ENCODE measurements around the gene POLD1. TPM values are rescaled to one million over a fixed set of nuclear protein-coding genes. Genes with fewer than 3 reads are reported as not detected.
"Not testable (repeated sequence)": the region's sequence is repeated elsewhere in the genome, so short reads cannot be mapped to it uniquely, and the experiment has no call there.

Gene POLD1
- total RNA-seq (10 to 100 TPM; 13.2 to 26.9 TPM), polyA plus RNA-seq (10 to 100 TPM in 1 of 2 donors, 1 to 10 TPM in 1; 5.4 to 27.7 TPM)
- long read RNA-seq, donor 1, transcript POLD1-201 (27 exons, 3,444 nt) = major isoform, 8 of 39 reads
- long read RNA-seq, donor 1, partial matches to known transcripts = 23 of 39 reads
- long read RNA-seq, donor 1, other reads (novel, unspliced or antisense) = 7 of 39 reads
- long read RNA-seq, donor 2, transcript POLD1-201 (27 exons, 3,444 nt) = major isoform, 6 of 16 reads
- long read RNA-seq, donor 2, partial matches to known transcripts = 6 of 16 reads
- long read RNA-seq, donor 2, other reads (novel, unspliced or antisense) = 2 of 16 reads

DNA sequence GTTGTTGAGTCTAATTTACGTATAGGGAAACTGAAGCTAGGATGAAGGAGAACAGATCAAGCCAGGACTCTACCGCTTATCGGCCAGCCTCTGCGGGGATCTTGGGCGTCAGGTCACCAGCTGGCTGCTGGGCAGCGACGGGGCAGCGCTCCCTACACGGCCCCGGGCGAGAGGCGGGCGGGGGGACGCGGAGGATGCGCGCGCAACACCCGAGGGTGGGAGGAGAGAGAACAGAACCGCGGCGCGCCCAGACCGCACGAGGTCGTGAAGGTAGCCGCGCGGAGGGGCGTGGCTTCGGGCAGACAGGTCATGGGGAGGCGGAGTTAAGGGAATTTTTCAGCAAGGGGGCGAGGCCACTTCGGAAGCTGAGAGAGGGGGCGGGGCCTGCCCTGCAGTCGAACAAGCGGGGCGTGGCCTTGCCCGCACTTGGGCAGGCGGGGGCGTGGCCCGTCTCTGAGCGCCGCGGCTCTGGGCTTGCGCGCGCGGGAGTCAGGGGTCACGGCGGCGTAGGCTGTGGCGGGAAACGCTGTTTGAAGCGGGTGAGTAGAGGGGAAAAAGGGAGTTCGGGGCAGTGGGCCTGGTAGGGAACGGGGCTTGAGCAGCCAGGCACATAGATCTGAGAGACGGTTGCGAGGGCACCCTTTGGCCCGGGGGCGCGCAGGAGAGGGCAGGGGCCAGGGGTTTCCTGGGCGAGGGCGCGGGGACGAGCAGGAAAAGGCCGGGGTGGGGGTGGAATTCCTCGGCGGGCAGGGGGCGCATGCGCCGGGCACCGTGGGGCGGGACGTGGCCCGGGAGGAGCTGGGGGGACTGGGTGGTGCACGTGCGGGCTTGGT is at the start of gene POLD1:
Gene POLD1, plus strand, starts transcription at position 496 of the 833 bp plus-strand sequence. CDS start 14,505 bp downstream, outside the sequence.
- H3K4me1 ChIP-seq (ENCODE audit: control insufficient read depth in 1 of 2, insufficient read depth in 2 of 2, low read length in 2 of 2) = no peaks in the 10 kb centered on the region
- H3K27me3 ChIP-seq (ENCODE audit: control insufficient read depth in 1 of 2, insufficient read depth in 2 of 2, low read length in 1 of 2) = no peaks in the 10 kb centered on the region
- H3K36me3 ChIP-seq (ENCODE audit: control insufficient read depth in 1 of 2, insufficient read depth in 2 of 2, low read length in 1 of 2) = peaks cover 0 to 4% of the 10 kb centered on the region in 2 donors
- intact Hi-C loops (cut with DNase I) = no loop called here
- no peaks in the 10 kb centered on the region for H3K9me3 ChIP-seq (ENCODE audit: control insufficient read depth, low read length)
- DNase-seq = peak; percentile 98 to 99
- peak; percentile 97 for ATAC-seq (ENCODE audit: low FRiP score)
- 0 to 1% methylated on average over 78 of the region's 78 CpGs for WGBS, 2 donors
- peak within 1 kb of the TSS in 1 of 2 donors; percentile 64 for H3K27ac ChIP-seq (ENCODE audit: low read depth in 1 of 2, low read length in 2 of 2)
- peak within 1 kb of the TSS; percentile 20 to 39 for H3K4me3 ChIP-seq (ENCODE audit: low read length in 2 of 2)

DNA sequence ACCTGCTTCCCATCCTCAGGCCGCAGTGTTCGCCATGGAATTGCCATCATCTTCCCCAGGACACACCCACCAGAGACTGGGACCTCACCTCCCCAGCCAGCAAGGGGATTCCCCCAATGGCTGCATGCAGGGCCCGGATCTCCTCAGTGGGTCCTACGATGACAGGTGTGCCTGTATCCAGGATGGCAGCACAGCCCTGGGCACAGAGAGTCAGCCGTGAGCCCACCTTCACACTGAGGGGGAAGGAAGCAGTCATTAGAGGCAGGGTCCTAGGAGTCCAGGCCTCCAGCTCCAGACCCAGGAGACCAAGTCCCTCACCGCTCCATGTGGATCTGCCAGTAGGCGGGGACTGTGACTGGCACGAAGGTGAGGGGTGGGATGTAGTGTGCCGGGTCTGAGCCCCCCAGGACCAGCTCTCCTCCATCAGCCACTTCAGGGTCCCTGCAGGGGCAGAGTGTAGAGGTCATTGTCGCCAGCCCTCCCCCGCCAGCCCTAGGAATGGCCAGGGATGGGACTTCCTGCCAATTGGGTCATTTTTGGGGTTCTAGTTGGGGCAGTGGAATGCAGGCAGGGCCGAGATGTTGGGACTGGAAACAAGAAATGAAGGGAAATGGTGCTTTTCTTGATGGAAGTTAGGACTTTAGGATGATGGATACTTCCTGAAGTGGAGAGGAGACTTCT is 49.3 kb upstream of the POLD1 start:
- DNase-seq (no peak), ATAC-seq (ENCODE audit: low FRiP score) (no peak)
- 92 to 95% methylated on average over 12 of the region's 12 CpGs for WGBS, 2 donors
- Histone ChIP-seq H3K27ac (ENCODE audit: low read depth in 1 of 2, low read length in 2 of 2) (no peak overlapping the region), H3K36me3 (ENCODE audit: control insufficient read depth in 1 of 2, insufficient read depth in 2 of 2, low read length in 1 of 2) (no peaks in the 10 kb centered on the region), H3K27me3 (ENCODE audit: control insufficient read depth in 1 of 2, insufficient read depth in 2 of 2, low read length in 1 of 2) (no peaks in the 10 kb centered on the region), H3K4me3 (ENCODE audit: low read length in 2 of 2) (no peak overlapping the region), H3K4me1 (ENCODE audit: control insufficient read depth in 1 of 2, insufficient read depth in 2 of 2, low read length in 2 of 2) (no peaks in the 10 kb centered on the region), H3K9me3 (ENCODE audit: control insufficient read depth, low read length) (no peaks in the 10 kb centered on the region)
- intact Hi-C loops (cut with DNase I) = no loop called here

GRCh38 chr19:50337031-50337430 is 47.1 kb upstream of the POLD1 start:
- not testable (repeated sequence) for ATAC-seq (ENCODE audit: low FRiP score)

DNA sequence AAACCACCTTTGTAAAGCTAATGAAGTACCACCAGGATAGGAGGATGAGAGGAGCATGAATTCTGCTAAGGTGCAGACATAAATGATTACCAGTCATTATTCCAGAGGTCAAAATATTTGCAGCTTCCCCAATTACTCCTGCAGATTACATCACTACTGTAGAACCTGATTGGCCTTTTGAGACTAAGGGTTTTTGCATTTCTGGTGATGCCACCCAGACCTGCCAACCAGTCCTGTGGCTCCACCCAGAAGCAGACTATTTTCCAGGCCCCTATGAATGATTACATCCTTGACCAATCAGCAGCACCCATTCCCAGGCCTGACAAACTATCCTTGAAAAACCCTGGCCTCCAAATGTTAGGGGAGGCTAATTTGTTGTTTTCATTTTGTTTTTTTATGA is 43.8 kb upstream of the POLD1 start:
- intact Hi-C loops (cut with DNase I) = no loop called here
- no peak overlapping the region for H3K4me3 ChIP-seq (ENCODE audit: low read length in 2 of 2)
- H3K27ac ChIP-seq (ENCODE audit: low read depth in 1 of 2, low read length in 2 of 2) = no peak overlapping the region
- ATAC-seq (ENCODE audit: low FRiP score) (no peak), DNase-seq (no peak)
- H3K27me3 ChIP-seq (ENCODE audit: control insufficient read depth in 1 of 2, insufficient read depth in 2 of 2, low read length in 1 of 2) = no peaks in the 10 kb centered on the region
- H3K36me3 ChIP-seq (ENCODE audit: control insufficient read depth in 1 of 2, insufficient read depth in 2 of 2, low read length in 1 of 2) = no peaks in the 10 kb centered on the region
- H3K4me1 ChIP-seq (ENCODE audit: control insufficient read depth in 1 of 2, insufficient read depth in 2 of 2, low read length in 2 of 2) = no peaks in the 10 kb centered on the region
- peaks cover 3% of the 10 kb centered on the region for H3K9me3 ChIP-seq (ENCODE audit: control insufficient read depth, low read length)

More at GRCh38 chr19:50337031-50337430, 47.1 kb upstream of the POLD1 start:
- 83 to 88% methylated on average over 5 to 6 of the region's 6 CpGs for WGBS, 2 donors
- H3K27ac ChIP-seq (ENCODE audit: low read depth in 1 of 2, low read length in 2 of 2); H3K4me1 ChIP-seq (ENCODE audit: control insufficient read depth in 1 of 2, insufficient read depth in 2 of 2, low read length in 2 of 2); H3K9me3 ChIP-seq (ENCODE audit: control insufficient read depth, low read length); intact Hi-C loops (cut with DNase I); H3K4me3 ChIP-seq (ENCODE audit: low read length in 2 of 2); H3K27me3 ChIP-seq (ENCODE audit: control insufficient read depth in 1 of 2, insufficient read depth in 2 of 2, low read length in 1 of 2); H3K36me3 ChIP-seq (ENCODE audit: control insufficient read depth in 1 of 2, insufficient read depth in 2 of 2, low read length in 1 of 2): not testable (repeated sequence)
- DNase-seq = peak in 1 of 2 donors; percentile 33

GRCh38 chr19:50341091-50341564 is 43.0 kb upstream of the POLD1 start:
- Histone ChIP-seq H3K4me1 (ENCODE audit: control insufficient read depth in 1 of 2, insufficient read depth in 2 of 2, low read length in 2 of 2) (no peaks in the 10 kb centered on the region), H3K27me3 (ENCODE audit: control insufficient read depth in 1 of 2, insufficient read depth in 2 of 2, low read length in 1 of 2) (no peaks in the 10 kb centered on the region), H3K36me3 (ENCODE audit: control insufficient read depth in 1 of 2, insufficient read depth in 2 of 2, low read length in 1 of 2) (no peaks in the 10 kb centered on the region), H3K4me3 (ENCODE audit: low read length in 2 of 2) (no peak overlapping the region), H3K27ac (ENCODE audit: low read depth in 1 of 2, low read length in 2 of 2) (no peak overlapping the region), H3K9me3 (ENCODE audit: control insufficient read depth, low read length) (peaks cover 3% of the 10 kb centered on the region)
- peak in 1 of 2 donors; percentile 44 for DNase-seq
- ATAC-seq (ENCODE audit: low FRiP score) = no peak
- intact Hi-C loops (cut with DNase I) = no loop called here
- WGBS, 2 donors = 83 to 86% methylated on average over 3 of the region's 3 CpGs

GRCh38 chr19:50344661-50345318 is 39.4 kb upstream of the POLD1 start:
- peaks cover 3% of the 10 kb centered on the region for H3K9me3 ChIP-seq (ENCODE audit: control insufficient read depth, low read length)
- intact Hi-C loops (cut with DNase I) = no loop called here
- H3K4me3 ChIP-seq (ENCODE audit: low read length in 2 of 2) = no peak overlapping the region
- no peaks in the 10 kb centered on the region for H3K27me3 ChIP-seq (ENCODE audit: control insufficient read depth in 1 of 2, insufficient read depth in 2 of 2, low read length in 1 of 2)
- H3K36me3 ChIP-seq (ENCODE audit: control insufficient read depth in 1 of 2, insufficient read depth in 2 of 2, low read length in 1 of 2) = no peaks in the 10 kb centered on the region
- peak in 1 of 2 donors; percentile 42 for DNase-seq
- no peaks in the 10 kb centered on the region for H3K4me1 ChIP-seq (ENCODE audit: control insufficient read depth in 1 of 2, insufficient read depth in 2 of 2, low read length in 2 of 2)
- no peak for ATAC-seq (ENCODE audit: low FRiP score)
- WGBS, 2 donors = 76 to 82% methylated on average over 8 of the region's 8 CpGs
- no peak overlapping the region for H3K27ac ChIP-seq (ENCODE audit: low read depth in 1 of 2, low read length in 2 of 2)

DNA sequence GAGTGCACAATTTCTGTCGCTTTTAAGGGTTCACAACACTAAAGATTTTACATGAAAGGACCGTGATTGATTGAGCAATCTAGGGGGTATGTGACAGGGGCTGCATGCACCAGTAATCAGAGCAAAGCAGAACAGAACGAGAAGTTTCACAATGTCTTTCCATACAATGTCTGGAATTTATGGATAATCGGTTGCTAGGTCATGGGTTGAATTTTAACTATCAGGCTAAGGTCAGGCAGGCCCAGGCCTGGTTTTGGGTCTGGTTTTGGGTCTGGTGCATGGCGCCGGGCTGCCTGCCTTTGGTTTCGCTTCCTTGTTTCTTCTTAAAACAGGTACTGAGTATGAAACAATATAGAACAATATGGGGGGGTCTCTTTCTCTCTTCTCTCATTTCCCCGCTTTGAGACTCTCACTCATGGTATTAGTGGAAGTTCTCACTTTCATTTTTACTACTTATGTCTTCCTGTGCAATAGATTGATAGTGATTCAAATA is 37.0 kb upstream of the POLD1 start:
- 79 to 81% methylated on average over 8 of the region's 8 CpGs for WGBS, 2 donors
- H3K4me3 ChIP-seq (ENCODE audit: low read length in 2 of 2); H3K27me3 ChIP-seq (ENCODE audit: control insufficient read depth in 1 of 2, insufficient read depth in 2 of 2, low read length in 1 of 2); ATAC-seq (ENCODE audit: low FRiP score); H3K4me1 ChIP-seq (ENCODE audit: control insufficient read depth in 1 of 2, insufficient read depth in 2 of 2, low read length in 2 of 2); intact Hi-C loops (cut with DNase I); H3K9me3 ChIP-seq (ENCODE audit: control insufficient read depth, low read length); H3K27ac ChIP-seq (ENCODE audit: low read depth in 1 of 2, low read length in 2 of 2); H3K36me3 ChIP-seq (ENCODE audit: control insufficient read depth in 1 of 2, insufficient read depth in 2 of 2, low read length in 1 of 2): not testable (repeated sequence)
- DNase-seq = peak in 1 of 2 donors; percentile 39

All from aorta (tissue), 5 donors.